Astrocyte of the cerebellum (primary cell): ENCODE measurements around the gene LAMB1.
"Not testable (repeated sequence)": the region's sequence is repeated elsewhere in the genome, so short reads cannot be mapped to it uniquely, and the experiment has no call there.

ENCODE experiments used
- DNase-seq: peaks from one replicate; pipeline ENCODE4 v3.0.0-alpha.2; 2011; ENCODE audit warnings: low read depth
- H3K4me3 ChIP-seq: 2 replicates; pipeline ENCODE4 v1.5.1; 2011; ENCODE audit warnings: mild to moderate bottlenecking, low read depth, low read length, moderate library complexity
- CTCF ChIP-seq: IDR thresholded peaks from 2 replicates; pipeline ENCODE4 v1.5.1; 2012; ENCODE audit warnings: low read length, low read depth, moderate library complexity, mild to moderate bottlenecking; ENCODE audit errors: missing control alignments
- in situ Hi-C: cut with HindIII; loops from 2 replicates; pipeline ENCODE4 v1.10.0; 2017; ENCODE audit warnings: low sequenced_read_pairs

Gene LAMB1

GRCh38 chr7:107889992-107890391 is 113.0 kb downstream of the LAMB1 start:
- TF ChIP-seq CTCF = no peak
- no peak for DNase-seq
- H3K4me3 ChIP-seq = no peak overlapping the region
- in situ Hi-C loops = no loop called here

GRCh38 chr7:107887827-107888226 is 115.1 kb downstream of the LAMB1 start:
- DNase-seq, in situ Hi-C loops, H3K4me3 ChIP-seq: not testable (repeated sequence)

GRCh38 chr7:107884066-107884818 is 118.7 kb downstream of the LAMB1 start:
- in situ Hi-C loops = no loop called here
- no peak overlapping the region for H3K4me3 ChIP-seq
- no peak for TF ChIP-seq CTCF
- no peak for DNase-seq

GRCh38 chr7:107882766-107883165 is 120.2 kb downstream of the LAMB1 start:
- DNase-seq = no peak
- H3K4me3 ChIP-seq = no peak overlapping the region
- no peak for TF ChIP-seq CTCF
- in situ Hi-C loops = no loop called here

- DNase-seq = no peak
- TF ChIP-seq CTCF = peak; percentile 76
Measured at GRCh38 chr7:107879400-107880035, 123.4 kb downstream of the LAMB1 start.

GRCh38 chr7:107878636-107879035 is 124.3 kb downstream of the LAMB1 start:
- no peak overlapping the region for H3K4me3 ChIP-seq
- no peak for DNase-seq
- TF ChIP-seq CTCF = no peak
- in situ Hi-C loops = loop anchor here (10.0 kb wide), 1 partner anchor 134 kb away; the partner anchor contains the start of gene CBLL1

More at GRCh38 chr7:107879400-107880035, 123.4 kb downstream of the LAMB1 start:
- no peak overlapping the region for H3K4me3 ChIP-seq
- in situ Hi-C loops = loop anchor here (10.0 kb wide), 1 partner anchor 135 kb away; the partner anchor contains the start of gene CBLL1
